OCI-LY3 (cell line): ENCODE measurements around the gene RBMXL2.

Source experiments
- H2AFZ ChIP-seq: fragments of 200-600, 300-600 bp; shearing (Covaris generic); 2 replicates; pipeline ENCODE4 v1.6.0; 2014; ENCODE audit warnings: antibody characterized with exemption, low read depth, low read length
- H3K27ac ChIP-seq: fragments of 200-600, 300-600 bp; sonication (generic); 2 replicates; pipeline ENCODE4 v1.5.1; 2014; ENCODE audit warnings: mild to moderate bottlenecking, low read length, moderate library complexity, mixed read lengths
- H3K27me3 ChIP-seq: fragments of 200-600, 300-600 bp; sonication (generic); 2 replicates; pipeline ENCODE4 v1.6.1; 2014; ENCODE audit warnings: low read depth, low read length, mixed read lengths
- H3K36me3 ChIP-seq: fragments of 200-600, 300-600 bp; sonication (generic); replicated peaks from 2 replicates; pipeline ENCODE3; 2014; ENCODE audit warnings: low read depth, low read length, mixed read lengths
- H3K4me1 ChIP-seq: fragments of 300-600, 200-600 bp; sonication (generic); 2 replicates; pipeline ENCODE4 v1.6.1; 2014; ENCODE audit warnings: low read length, mixed read lengths
- H3K4me2 ChIP-seq: fragments of 200-600, 300-600 bp; sonication (generic); 2 replicates; pipeline ENCODE4 v1.6.1; 2014; ENCODE audit warnings: low read length, mixed read lengths
- H3K4me3 ChIP-seq: fragments of 300-600, 200-600 bp; sonication (generic); 2 replicates; pipeline ENCODE4 v1.5.1; 2014; ENCODE audit warnings: antibody characterized with exemption, mild to moderate bottlenecking, low read length, moderate library complexity
- H3K79me2 ChIP-seq: fragments of 300-600, 200-600 bp; shearing (Covaris generic); 2 replicates; pipeline ENCODE4 v1.6.1; 2014; ENCODE audit warnings: mild to moderate bottlenecking, low read length, mixed read lengths
- H3K9ac ChIP-seq: fragments of 300-600, 200-600 bp; shearing (Covaris generic); 2 replicates; pipeline ENCODE4 v1.6.0; 2014; ENCODE audit warnings: mild to moderate bottlenecking, low read length, moderate library complexity
- H3K9me3 ChIP-seq: fragments of 200-600, 300-600 bp; shearing (Covaris generic); 2 replicates; pipeline ENCODE4 v1.6.1; 2014; ENCODE audit warnings: low read length, mixed read lengths; ENCODE audit not compliant: insufficient read depth
- H4K20me1 ChIP-seq: fragments of 200-600, 300-600 bp; sonication (generic); 2 replicates; pipeline ENCODE4 v1.6.1; 2016; ENCODE audit warnings: low read length, mixed read lengths; ENCODE audit not compliant: insufficient read depth
- CTCF ChIP-seq: fragments of 200-600, 300-600 bp; sonication (generic); IDR thresholded peaks from 2 replicates; pipeline ENCODE4 v1.5.1; 2014; ENCODE audit warnings: antibody characterized with exemption, low read length, low read depth
- EZH2phosphoT487 ChIP-seq: fragments of 200-600 bp; shearing (Covaris generic); IDR thresholded peaks from 2 replicates; pipeline ENCODE4 v1.6.1; 2018; ENCODE audit warnings: antibody characterized with exemption, mixed run types, low read depth

RBMXL2 gene

GRCh38 chr11:7057641-7058040 lies 31.2 kb upstream of the RBMXL2 start:
- Histone ChIP-seq H3K9ac (no peak overlapping the region), H2AFZ (no peak overlapping the region), H3K27ac (no peak overlapping the region), H3K27me3 (no peaks in the 10 kb centered on the region), H3K36me3 (no peaks in the 10 kb centered on the region), H3K9me3 (no peaks in the 10 kb centered on the region), H4K20me1 (no peaks in the 10 kb centered on the region), H3K4me1 (no peaks in the 10 kb centered on the region), H3K4me3 (no peak overlapping the region), H3K79me2 (no peaks in the 10 kb centered on the region), H3K4me2 (no peak overlapping the region)
- TF ChIP-seq CTCF (no peak), EZH2phosphoT487 (no peak)

- Histone ChIP-seq H3K36me3 (no peaks in the 10 kb centered on the region), H3K9me3 (no peaks in the 10 kb centered on the region), H3K4me3 (no peak overlapping the region), H3K27ac (no peak overlapping the region), H4K20me1 (no peaks in the 10 kb centered on the region), H3K4me2 (no peak overlapping the region), H3K4me1 (no peaks in the 10 kb centered on the region), H3K27me3 (no peaks in the 10 kb centered on the region), H2AFZ (no peak overlapping the region), H3K9ac (no peak overlapping the region), H3K79me2 (no peaks in the 10 kb centered on the region)
- TF ChIP-seq EZH2phosphoT487 (no peak), CTCF (no peak)
Measured at GRCh38 chr11:7060868-7061267, 27.9 kb upstream of the RBMXL2 start.

GRCh38 chr11:7062534-7062933 lies 26.3 kb upstream of the RBMXL2 start:
- no peaks in the 10 kb centered on the region for H3K4me1 ChIP-seq
- no peak overlapping the region for H3K9ac ChIP-seq
- H3K4me2 ChIP-seq = no peak overlapping the region
- H3K27me3 ChIP-seq = no peaks in the 10 kb centered on the region
- H3K79me2 ChIP-seq = no peaks in the 10 kb centered on the region
- no peaks in the 10 kb centered on the region for H4K20me1 ChIP-seq
- no peak overlapping the region for H2AFZ ChIP-seq
- no peak overlapping the region for H3K27ac ChIP-seq
- no peaks in the 10 kb centered on the region for H3K36me3 ChIP-seq
- no peak for TF ChIP-seq CTCF
- no peak for TF ChIP-seq EZH2phosphoT487
- H3K9me3 ChIP-seq = no peaks in the 10 kb centered on the region
- no peak overlapping the region for H3K4me3 ChIP-seq

GRCh38 chr11:7072401-7073028 lies 16.3 kb upstream of the RBMXL2 start:
- H3K9ac ChIP-seq = no peak overlapping the region
- no peaks in the 10 kb centered on the region for H3K9me3 ChIP-seq
- H3K27me3 ChIP-seq = no peaks in the 10 kb centered on the region
- no peak overlapping the region for H3K4me3 ChIP-seq
- no peaks in the 10 kb centered on the region for H3K36me3 ChIP-seq
- TF ChIP-seq EZH2phosphoT487 (no peak), CTCF (no peak)
- no peaks in the 10 kb centered on the region for H3K79me2 ChIP-seq
- H4K20me1 ChIP-seq = no peaks in the 10 kb centered on the region
- H3K4me2 ChIP-seq = no peak overlapping the region
- H2AFZ ChIP-seq = no peak overlapping the region
- H3K4me1 ChIP-seq = no peaks in the 10 kb centered on the region
- H3K27ac ChIP-seq = no peak overlapping the region
